CD4-positive, alpha-beta T cell treated with Interleukin-2 at 100 ng/mL for 4 hours (primary cell): ENCODE results near the gene GBX2.

Source experiments
- DNase-seq: peaks from one replicate; pipeline ENCODE4 v3.0.0-alpha.2; 2020; ENCODE audit warnings: low spot score

GBX2 gene

GRCh38 chr2:236180831-236181453 is 12.8 kb upstream of the GBX2 start:
- DNase-seq, result peak; percentile 26

- DNase-seq, result no peak
These were observed 12.1 kb upstream of the GBX2 start for GRCh38 chr2:236180076-236180816.

- DNase-seq, result no peak
These were observed 11.3 kb upstream of the GBX2 start for GRCh38 chr2:236179236-236180075.

- no peak for DNase-seq
These were observed 10.7 kb upstream of the GBX2 start for GRCh38 chr2:236178890-236179235.

GRCh38 chr2:236177967-236178889 is 10.0 kb upstream of the GBX2 start:
- DNase-seq, result no peak

- DNase-seq, result no peak
These were observed 9.4 kb upstream of the GBX2 start for GRCh38 chr2:236177604-236177966.

- no peak for DNase-seq
These were observed 8.8 kb upstream of the GBX2 start for GRCh38 chr2:236176951-236177350.

GRCh38 chr2:236176417-236176816 is 8.2 kb upstream of the GBX2 start:
- DNase-seq, result no peak

GRCh38 chr2:236175548-236176150 is 7.5 kb upstream of the GBX2 start:
- DNase-seq, result no peak

- DNase-seq, result no peak
These were observed 5.8 kb upstream of the GBX2 start for GRCh38 chr2:236173729-236174607.

GRCh38 chr2:236173036-236173728 is 5.0 kb upstream of the GBX2 start:
- no peak for DNase-seq

- DNase-seq, result no peak
These were observed 4.3 kb upstream of the GBX2 start for GRCh38 chr2:236172255-236173035.

- no peak for DNase-seq
These were observed 3.6 kb upstream of the GBX2 start for GRCh38 chr2:236171680-236172254.

- no peak for DNase-seq
These were observed 3.0 kb upstream of the GBX2 start for GRCh38 chr2:236171181-236171679.

GRCh38 chr2:236170590-236171165 is 2.5 kb upstream of the GBX2 start:
- DNase-seq, result no peak

- DNase-seq, result no peak
These were observed 1.8 kb upstream of the GBX2 start for GRCh38 chr2:236169741-236170589.

- no peak for DNase-seq
These were observed 1.1 kb upstream of the GBX2 start for GRCh38 chr2:236169151-236169721.
